ENCODE data around the gene NT5M. TPM values are rescaled to one million over a fixed set of nuclear protein-coding genes. Genes with fewer than 3 reads are reported as not detected.
A peak's percentile ranks its signal among the peaks of the same experiment; 100 is the strongest.

The NT5M gene
- total RNA-seq, 1 donor, result 0.36 TPM

DNA sequence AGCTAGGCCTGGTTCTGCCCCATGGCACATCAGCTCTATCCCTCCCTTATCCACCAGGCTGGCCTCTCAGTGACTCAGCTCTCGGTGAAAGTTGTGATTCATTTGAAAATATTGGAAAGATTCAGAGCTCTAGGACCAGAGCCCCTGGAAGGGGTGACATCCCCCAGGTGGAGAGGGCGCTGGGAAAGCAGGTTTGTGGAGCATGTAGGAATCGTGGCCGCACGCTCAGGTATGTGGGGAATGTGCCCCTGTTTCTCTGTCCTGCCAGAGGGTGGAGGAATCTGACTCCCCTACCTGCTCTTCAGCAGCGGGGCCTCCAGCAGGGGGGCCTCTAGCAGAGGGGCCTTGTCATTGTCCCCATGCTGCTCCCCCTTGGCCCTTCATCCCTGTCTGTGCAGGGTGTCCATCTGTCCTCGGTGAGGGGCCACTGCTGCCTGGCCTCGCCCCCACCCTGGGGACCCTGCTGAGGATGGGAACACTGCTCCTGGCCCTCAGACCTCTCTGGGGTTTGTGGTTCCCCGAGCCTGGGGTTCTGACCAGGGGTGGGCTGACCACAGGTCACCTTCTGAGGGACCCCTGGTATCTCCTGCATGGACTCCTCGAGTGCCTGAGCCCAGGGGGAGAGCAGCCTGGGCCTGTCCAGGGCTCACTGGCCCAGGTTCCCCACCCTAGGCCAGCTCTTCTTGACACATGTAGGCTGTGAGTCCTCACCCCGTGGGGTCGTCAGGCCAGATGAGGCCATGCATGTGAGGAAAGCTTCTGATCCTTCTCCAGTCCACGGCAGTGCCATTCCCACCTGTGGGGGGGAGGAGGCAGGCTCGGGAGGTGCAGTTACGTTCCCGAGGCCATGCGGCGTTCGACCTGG, 47.5 kb downstream of the NT5M start:
- Histone ChIP-seq H3K9me3 (ENCODE audit: low read depth, low read length) (no peaks in the 10 kb centered on the region), H2AFZ (ENCODE audit: low read length) (no peak overlapping the region), H3K4me2 (ENCODE audit: insufficient read depth, low read length) (no peak overlapping the region), H3K36me3 (ENCODE audit: insufficient read depth, low read length) (no peaks in the 10 kb centered on the region), H3K27ac (ENCODE audit: low read depth, low read length) (no peak overlapping the region), H3K4me3 (ENCODE audit: insufficient read depth, low read length) (no peak overlapping the region), H3K79me2 (ENCODE audit: insufficient read depth, low read length) (no peaks in the 10 kb centered on the region), H3K27me3 (ENCODE audit: insufficient read depth, low read length) (no peaks in the 10 kb centered on the region), H3K4me1 (ENCODE audit: insufficient read depth, low read length) (peaks cover 12% of the 10 kb centered on the region), H4K20me1 (ENCODE audit: insufficient read depth, low read length) (no peaks in the 10 kb centered on the region)
- DNase-seq (ENCODE audit: insufficient read length, low spot score, missing footprints), result peak; percentile 98
- TF ChIP-seq, protein P1, sequence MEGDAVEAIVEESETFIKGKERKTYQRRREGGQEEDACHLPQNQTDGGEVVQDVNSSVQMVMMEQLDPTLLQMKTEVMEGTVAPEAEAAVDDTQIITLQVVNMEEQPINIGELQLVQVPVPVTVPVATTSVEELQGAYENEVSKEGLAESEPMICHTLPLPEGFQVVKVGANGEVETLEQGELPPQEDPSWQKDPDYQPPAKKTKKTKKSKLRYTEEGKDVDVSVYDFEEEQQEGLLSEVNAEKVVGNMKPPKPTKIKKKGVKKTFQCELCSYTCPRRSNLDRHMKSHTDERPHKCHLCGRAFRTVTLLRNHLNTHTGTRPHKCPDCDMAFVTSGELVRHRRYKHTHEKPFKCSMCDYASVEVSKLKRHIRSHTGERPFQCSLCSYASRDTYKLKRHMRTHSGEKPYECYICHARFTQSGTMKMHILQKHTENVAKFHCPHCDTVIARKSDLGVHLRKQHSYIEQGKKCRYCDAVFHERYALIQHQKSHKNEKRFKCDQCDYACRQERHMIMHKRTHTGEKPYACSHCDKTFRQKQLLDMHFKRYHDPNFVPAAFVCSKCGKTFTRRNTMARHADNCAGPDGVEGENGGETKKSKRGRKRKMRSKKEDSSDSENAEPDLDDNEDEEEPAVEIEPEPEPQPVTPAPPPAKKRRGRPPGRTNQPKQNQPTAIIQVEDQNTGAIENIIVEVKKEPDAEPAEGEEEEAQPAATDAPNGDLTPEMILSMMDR (IDR thresholded peaks at IDR 0.05; ENCODE audit: extremely low read depth, low read depth, low read length), result no peak

- Histone ChIP-seq H3K36me3 (ENCODE audit: insufficient read depth, low read length) (no peaks in the 10 kb centered on the region), H3K4me3 (ENCODE audit: insufficient read depth, low read length) (no peak overlapping the region), H3K9me3 (ENCODE audit: low read depth, low read length) (no peaks in the 10 kb centered on the region), H3K4me2 (ENCODE audit: insufficient read depth, low read length) (no peak overlapping the region), H3K79me2 (ENCODE audit: insufficient read depth, low read length) (no peaks in the 10 kb centered on the region), H3K4me1 (ENCODE audit: insufficient read depth, low read length) (peaks cover 15% of the 10 kb centered on the region), H4K20me1 (ENCODE audit: insufficient read depth, low read length) (no peaks in the 10 kb centered on the region), H3K27ac (ENCODE audit: low read depth, low read length) (no peak overlapping the region), H3K27me3 (ENCODE audit: insufficient read depth, low read length) (no peaks in the 10 kb centered on the region), H2AFZ (ENCODE audit: low read length) (no peak overlapping the region)
- TF ChIP-seq, protein P1 (IDR thresholded peaks at IDR 0.05; ENCODE audit: extremely low read depth, low read depth, low read length), result no peak
- DNase-seq (ENCODE audit: insufficient read length, low spot score, missing footprints), result peak; percentile 59
These were observed 48.3 kb downstream of the NT5M start for GRCh38 chr17:17351356-17351891.

- no peaks in the 10 kb centered on the region for H3K27me3 ChIP-seq (ENCODE audit: insufficient read depth, low read length)
- no peak overlapping the region for H3K27ac ChIP-seq (ENCODE audit: low read depth, low read length)
- peak overlapping the region; percentile 59 for H2AFZ ChIP-seq (ENCODE audit: low read length)
- no peaks in the 10 kb centered on the region for H3K36me3 ChIP-seq (ENCODE audit: insufficient read depth, low read length)
- H3K9me3 ChIP-seq (ENCODE audit: low read depth, low read length), result no peaks in the 10 kb centered on the region
- no peaks in the 10 kb centered on the region for H3K79me2 ChIP-seq (ENCODE audit: insufficient read depth, low read length)
- H3K4me2 ChIP-seq (ENCODE audit: insufficient read depth, low read length), result peak overlapping the region; percentile 28
- TF ChIP-seq, protein P1 (IDR thresholded peaks at IDR 0.05; ENCODE audit: extremely low read depth, low read depth, low read length), result no peak
- H3K4me1 ChIP-seq (ENCODE audit: insufficient read depth, low read length), result peaks cover 17% of the 10 kb centered on the region
- DNase-seq (ENCODE audit: insufficient read length, low spot score, missing footprints), result peak; percentile 91
- H4K20me1 ChIP-seq (ENCODE audit: insufficient read depth, low read length), result no peaks in the 10 kb centered on the region
- H3K4me3 ChIP-seq (ENCODE audit: insufficient read depth, low read length), result no peak overlapping the region
These were observed 49.0 kb downstream of the NT5M start for GRCh38 chr17:17351901-17352781.
